Heart right ventricle (tissue), 16 donors: ENCODE results near the gene ZNF780A. TPM values are rescaled to one million over a fixed set of nuclear protein-coding genes. Genes with fewer than 3 reads are reported as not detected.
"Not testable (repeated sequence)": the region's sequence is repeated elsewhere in the genome, so short reads cannot be mapped to it uniquely, and the experiment has no call there.

Experiments
- ATAC-seq, 8 donors: fragments of 200-7000 bp; cut with Tn5 transposase; one replicate each; pipeline ENCODE4 v1.9.1; 2020; ENCODE audit warnings: mild to moderate bottlenecking in 8 of 8, moderate library complexity in 8 of 8, moderate number of reproducible peaks in 1 of 8
- DNase-seq, 2 donors: peaks; one replicate each; pipeline ENCODE4 v3.0.0-alpha.2; 2020
- H3K27ac ChIP-seq, 10 donors: fragments of 200-600 bp; sonication (generic) in 2 of 10; one replicate each; pipeline versions ENCODE4 v1.5.0 to v1.8.0; 2020 to 2022; ENCODE audit warnings: mild to moderate bottlenecking in 3 of 10
- H3K27me3 ChIP-seq, 7 donors: fragments of 200-600 bp; one replicate each; pipeline ENCODE4 v1.8.0; 2021 to 2022; ENCODE audit warnings: mild to moderate bottlenecking in 2 of 7
- H3K36me3 ChIP-seq, 9 donors: fragments of 200-600 bp; sonication (generic) in 1 of 9; one replicate each; pipeline versions ENCODE4 v1.5.0 to v1.8.0; 2020 to 2022; ENCODE audit warnings: mild to moderate bottlenecking in 2 of 9
- H3K4me1 ChIP-seq, 9 donors: fragments of 200-600 bp; sonication (generic) in 1 of 9; one replicate each; pipeline versions ENCODE4 v1.5.0 to v1.8.0; 2020 to 2022; ENCODE audit warnings: mild to moderate bottlenecking in 4 of 9
- H3K4me3 ChIP-seq, 10 donors: fragments of 200-600 bp; sonication (generic) in 2 of 10; one replicate each; pipeline versions ENCODE4 v1.5.0 to v1.8.0; 2020 to 2022; ENCODE audit warnings: mild to moderate bottlenecking in 7 of 10, moderate library complexity in 2 of 10
- H3K9me3 ChIP-seq, 11 donors: fragments of 200-600 bp in 10 of 11; sonication (generic) in 2 of 11; one replicate each; pipeline versions ENCODE4 v1.5.0 to v1.8.0; 2013 to 2022; ENCODE audit warnings: mild to moderate bottlenecking in 2 of 11, control low read depth in 1 of 11, moderate library complexity in 1 of 11
- WGBS, 2 donors: extraction: QIAGEN DNeasy Blood & Tissue Kit; methylation state at CpG; one replicate each; pipeline ENCODE4 v1.1.7; 2013; ENCODE audit warnings: inconsistent platforms in 1 of 2; 5-methylcytosine and 5-hydroxymethylcytosine counted together
- intact Hi-C, 10 donors: fragments of 100-400 bp; cut with DNase I; formaldehyde crosslinking; loops; one replicate each; pipeline versions ENCODE4 v1.11.1 to v1.14.2; 2022
- polyA plus RNA-seq, 2 donors: library from polyadenylated mRNA; stranded (reverse); fragments of 200-250 nt; gene quantifications; one replicate each; pipeline ENCODE4 v1.2.3, GENCODE V29; 2013
- total RNA-seq, 10 donors: library from RNA; stranded (reverse); fragmentation: NEBNext Ultra II Directional in 3 of 10; extraction: Animal tissue kit (Norgen Biotek cat#: 25700) in 3 of 10; gene quantifications; one replicate each; pipeline versions ENCODE4 v1.2.1 to v1.2.4, GENCODE V29; 2021 to 2023
- TF ChIP-seq, protein P1 (sequence below), 9 donors: fragments of 200-600 bp; sonication (generic) in 2 of 9; IDR thresholded peaks; one replicate each; pipeline versions ENCODE4 v1.5.0 to v1.8.0; 2021 to 2022; ENCODE audit warnings: antibody characterized with exemption in 9 of 9, mild to moderate bottlenecking in 5 of 9, moderate library complexity in 1 of 9
- donor health status: Arrhythmogenic right ventricular cardiomyopathy.
- donor health status: ischemic (EF 13 %, LVEDD 7.1; RV severe dilation, severe dysfunction).
- donor health status: healthy with polysubstance abuse.
- donor health status: DM: no; HTN: yes; CAD: no.
- donor health status: DM: no; HTN: no; CAD: no.
- donor health status: ischemic (EF 25% LVEDD 6.9; RV normal size, moderate dysfunction).
- donor health status: ischemic (EF 25% LVEDD 5.7; RV mildly dilated, moderate dysfunction).
- donor health status: healthy.
- donor health status: DM: yes; HTN: yes; CAD: no.
- donor health status: Ischemic cardiomyopathy.
- donor health status: ischemic (EF 35%, LVEDD 5.7; RV mildly dilated, moderate dysfunction).
- donor health status: nonischemic (EF 11% LVEDD 7.7; RV severe dilation, severe dysfunction).
- donor health status: DM: yes; HTN: yes; CAD: no.
- donor health status: PGD.
- donor health status: ischemic (EF 29% LVEDD 5.4; RV normal size, mild dysfunction).
- donor health status: nonischemic (EF 23%, LVEDD 6.1; RV moderate dilation, normal function).

ZNF780A gene
- total and polyA plus RNA-seq, 12 donors, result 5.5 to 19.4 (median 11.8) TPM

GRCh38 chr19:40128991-40129390, 38.2 kb upstream of the ZNF780A start:
- TF ChIP-seq, protein P1, sequence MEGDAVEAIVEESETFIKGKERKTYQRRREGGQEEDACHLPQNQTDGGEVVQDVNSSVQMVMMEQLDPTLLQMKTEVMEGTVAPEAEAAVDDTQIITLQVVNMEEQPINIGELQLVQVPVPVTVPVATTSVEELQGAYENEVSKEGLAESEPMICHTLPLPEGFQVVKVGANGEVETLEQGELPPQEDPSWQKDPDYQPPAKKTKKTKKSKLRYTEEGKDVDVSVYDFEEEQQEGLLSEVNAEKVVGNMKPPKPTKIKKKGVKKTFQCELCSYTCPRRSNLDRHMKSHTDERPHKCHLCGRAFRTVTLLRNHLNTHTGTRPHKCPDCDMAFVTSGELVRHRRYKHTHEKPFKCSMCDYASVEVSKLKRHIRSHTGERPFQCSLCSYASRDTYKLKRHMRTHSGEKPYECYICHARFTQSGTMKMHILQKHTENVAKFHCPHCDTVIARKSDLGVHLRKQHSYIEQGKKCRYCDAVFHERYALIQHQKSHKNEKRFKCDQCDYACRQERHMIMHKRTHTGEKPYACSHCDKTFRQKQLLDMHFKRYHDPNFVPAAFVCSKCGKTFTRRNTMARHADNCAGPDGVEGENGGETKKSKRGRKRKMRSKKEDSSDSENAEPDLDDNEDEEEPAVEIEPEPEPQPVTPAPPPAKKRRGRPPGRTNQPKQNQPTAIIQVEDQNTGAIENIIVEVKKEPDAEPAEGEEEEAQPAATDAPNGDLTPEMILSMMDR (IDR thresholded peaks at IDR 0.05), result no peak
- H3K27me3 ChIP-seq, result peaks cover 0 to 45% (median 28%) of the 10 kb centered on the region in 7 donors

GRCh38 chr19:40119380-40119779, 28.6 kb upstream of the ZNF780A start:
- TF ChIP-seq, protein P1 (IDR thresholded peaks at IDR 0.05), result no peak
- intact Hi-C loops, result no loop called here
- Histone ChIP-seq H3K4me1 (no peaks in the 10 kb centered on the region), H3K27me3 (peaks cover 0 to 7% (median 3%) of the 10 kb centered on the region in 7 donors), H3K4me3 (no peak overlapping the region), H3K27ac (no peak overlapping the region), H3K9me3 (peaks cover 0 to 6% (median 0%) of the 10 kb centered on the region in 11 donors), H3K36me3 (no peaks in the 10 kb centered on the region)
- ATAC-seq (no peak), DNase-seq (no peak)
- WGBS, 2 donors, result 88% methylated on average over 4 of the region's 4 CpGs

More at GRCh38 chr19:40128991-40129390, 38.2 kb upstream of the ZNF780A start:
- DNase-seq, result no peak
- no peak for ATAC-seq
- intact Hi-C loops, result loop anchor here in 1 of 10 donors (5.0 kb wide), 1 partner anchor 993 kb away; no protein-coding TSS in a partner anchor
- H3K4me3 ChIP-seq, result no peak overlapping the region
- H3K4me1 ChIP-seq, result no peaks in the 10 kb centered on the region
- H3K36me3 ChIP-seq, result no peaks in the 10 kb centered on the region
- H3K27ac ChIP-seq, result no peak overlapping the region
- H3K9me3 ChIP-seq, result peaks cover 0 to 15% (median 0%) of the 10 kb centered on the region in 11 donors

DNA sequence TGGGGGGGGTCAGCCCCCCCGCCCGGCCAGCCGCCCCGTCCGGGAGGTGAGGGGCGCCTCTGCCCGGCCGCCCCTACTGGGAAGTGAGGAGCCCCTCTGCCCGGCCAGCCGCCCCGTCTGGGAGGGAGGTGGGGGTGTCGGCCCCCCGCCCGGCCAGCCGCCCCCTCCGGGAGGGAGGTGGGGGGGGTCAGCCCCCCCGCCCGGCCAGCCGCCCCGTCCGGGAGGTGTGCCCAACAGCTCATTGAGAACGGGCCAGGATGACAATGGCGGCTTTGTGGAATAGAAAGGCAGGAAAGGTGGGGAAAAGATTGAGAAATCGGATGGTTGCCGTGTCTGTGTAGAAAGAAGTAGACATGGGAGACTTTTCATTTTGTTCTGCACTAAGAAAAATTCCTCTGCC, 27.9 kb upstream of the ZNF780A start:
- ATAC-seq, intact Hi-C loops, DNase-seq, H3K27me3 ChIP-seq, H3K4me1 ChIP-seq, H3K9me3 ChIP-seq, H3K36me3 ChIP-seq, H3K4me3 ChIP-seq, H3K27ac ChIP-seq: not testable (repeated sequence)
- WGBS, 2 donors, result 81 to 94% methylated on average over 10 to 12 of the region's 25 CpGs

DNA sequence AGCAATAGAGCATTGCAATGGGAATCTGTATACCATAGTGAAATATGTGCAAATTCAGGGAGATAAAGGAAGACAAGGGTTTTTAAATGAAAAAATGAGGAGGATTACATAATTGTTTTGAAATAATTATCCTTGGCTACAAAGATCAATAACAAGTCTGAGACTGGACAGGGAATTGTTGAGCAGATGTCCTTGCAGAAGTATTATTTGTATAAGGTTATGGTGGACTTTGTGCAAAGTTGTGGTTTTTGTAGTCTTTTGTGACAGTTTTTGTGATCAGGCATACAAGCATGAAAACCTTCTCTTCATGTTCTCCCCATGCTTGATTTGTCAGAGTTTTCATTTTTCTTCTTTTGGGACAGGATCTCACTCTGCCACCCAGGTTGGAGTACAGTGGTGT, 25.3 kb upstream of the ZNF780A start:
- intact Hi-C loops, result no loop called here
- ATAC-seq, result no peak
- TF ChIP-seq, protein P1 (IDR thresholded peaks at IDR 0.05), result no peak

GRCh38 chr19:40114119-40114518, 23.4 kb upstream of the ZNF780A start:
- H3K36me3 ChIP-seq, H3K4me3 ChIP-seq, H3K9me3 ChIP-seq, ATAC-seq, H3K27ac ChIP-seq, intact Hi-C loops, DNase-seq, H3K4me1 ChIP-seq: not testable (repeated sequence)
- peaks cover 0 to 12% (median 0%) of the 10 kb centered on the region in 7 donors for H3K27me3 ChIP-seq
- WGBS, 2 donors, result 91 to 92% methylated on average over 1 to 2 of the region's 6 CpGs

More for the DNA sequence above, 25.3 kb upstream of the ZNF780A start:
- H3K4me1 ChIP-seq, result no peaks in the 10 kb centered on the region
- H3K4me3 ChIP-seq, result no peak overlapping the region
- H3K27me3 ChIP-seq, result peaks cover 0 to 5% (median 0%) of the 10 kb centered on the region in 7 donors
- no peak for DNase-seq
- H3K36me3 ChIP-seq, result no peaks in the 10 kb centered on the region
- no peak overlapping the region for H3K27ac ChIP-seq
- peaks cover 0 to 7% (median 0%) of the 10 kb centered on the region in 11 donors for H3K9me3 ChIP-seq

DNA sequence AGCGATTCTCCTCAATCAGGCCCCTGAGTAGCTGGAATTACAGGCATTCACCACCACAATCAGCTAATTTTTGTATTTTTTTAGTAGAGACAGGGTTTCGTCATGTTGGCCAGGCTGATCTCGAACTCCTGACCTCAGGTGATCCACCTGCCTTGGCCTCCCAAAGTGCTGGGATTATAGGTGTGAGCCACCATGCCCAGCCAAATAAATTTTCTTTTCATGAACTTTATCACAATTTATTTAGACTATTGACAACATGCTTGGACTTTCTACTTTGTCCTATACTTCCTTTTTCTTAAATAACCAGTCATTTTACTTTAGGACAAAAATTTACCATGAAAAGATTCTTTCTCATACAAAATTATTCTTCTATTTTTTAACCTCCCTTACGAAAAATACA, 21.5 kb upstream of the ZNF780A start:
- peaks cover 0 to 12% (median 0%) of the 10 kb centered on the region in 7 donors for H3K27me3 ChIP-seq
- 50 to 59% methylated on average over 4 of the region's 4 CpGs for WGBS, 2 donors
- H3K4me3 ChIP-seq, ATAC-seq, H3K9me3 ChIP-seq, H3K4me1 ChIP-seq, H3K36me3 ChIP-seq, DNase-seq, intact Hi-C loops, H3K27ac ChIP-seq: not testable (repeated sequence)
